Erythroblast (primary cell): Measurements from ENCODE around the gene SEPHS2.

Source experiments
- GATA1 ChIP-seq: IDR thresholded peaks from 2 replicates; pipeline ENCODE4 v1.6.1; 2011; ENCODE audit warnings: low read depth, mild to moderate bottlenecking, control low read depth, low read length, moderate library complexity
- POLR2A ChIP-seq: IDR thresholded peaks from 2 replicates; pipeline ENCODE4 v1.6.1; 2011; ENCODE audit warnings: mild to moderate bottlenecking, low read length

GRCh38 chr16:30417529-30418349 is 27.9 kb downstream of the SEPHS2 start:
- TF ChIP-seq POLR2A, result peak; percentile 78
- no peak for TF ChIP-seq GATA1
